Endothelial cell of umbilical vein (primary cell): ENCODE data around the gene SHFL. TPM values are rescaled to one million over a fixed set of nuclear protein-coding genes. Genes with fewer than 3 reads are reported as not detected.

Experiments used
- BruUV-seq: library from RNA; stranded (reverse); fragments of 400-500 nt; replicated peaks from 2 replicates; lab custom pipeline; 2021; lab: Mats Ljungman, UMichigan
- CTCF ChIA-PET: fragments of 300-600, 350-600 bp; sonication (Branson Sonifier 250); formaldehyde crosslinking; loops from one replicate; lab custom pipeline; 2021; ENCODE audit warnings: antibody characterized with exemption, inconsistent platforms; lab: Charles Lee
- POLR2A ChIA-PET: fragments of 300-600, 350-600 bp; sonication (Branson Sonifier 250); formaldehyde crosslinking; loops from one replicate; lab custom pipeline; 2021; ENCODE audit warnings: antibody characterized with exemption, inconsistent platforms; lab: Charles Lee
- DNase-seq: peaks from one replicate; pipeline ENCODE4 v3.0.0-alpha.2; 2011; ENCODE audit warnings: low read depth, low spot score
- FAIRE-seq: peaks from 2 replicates; lab custom pipeline; 2011; peaks lifted over from hg19 to GRCh38; lab: Jason Lieb, UNC
- H2AFZ ChIP-seq: 2 replicates; pipeline ENCODE4 v1.6.0; 2012; ENCODE audit warnings: low read depth, low read length, control low read depth, inconsistent platforms
- H3K27ac ChIP-seq: 2 replicates; pipeline ENCODE4 v1.5.1; 2011; ENCODE audit warnings: low read depth, mild to moderate bottlenecking, control low read depth, low read length, moderate library complexity; ENCODE audit not compliant: insufficient read depth
- H3K27me3 ChIP-seq, 2 experiments: 2 replicates each; pipeline versions ENCODE4 v1.6.0 to v1.6.1; 2011; ENCODE audit warnings: low read length in 2 of 2, mixed read lengths in 1 of 2; ENCODE audit not compliant: control insufficient read depth in 2 of 2, insufficient read depth in 2 of 2
- H3K36me3 ChIP-seq, 2 experiments: 2 replicates in 1 of 2; 3 replicates in 1 of 2; pipeline ENCODE4 v1.5.1; 2011; ENCODE audit warnings: low read length in 2 of 2, mild to moderate bottlenecking in 1 of 2, moderate library complexity in 1 of 2; ENCODE audit not compliant: control insufficient read depth in 2 of 2, insufficient read depth in 2 of 2; ENCODE audit errors: extremely low read depth in 1 of 2
- H3K4me1 ChIP-seq: 3 replicates; pipeline ENCODE4 v1.5.1; 2011; ENCODE audit warnings: mild to moderate bottlenecking, low read length; ENCODE audit not compliant: control insufficient read depth, insufficient read depth; ENCODE audit errors: extremely low read depth
- H3K4me2 ChIP-seq: 2 replicates; pipeline ENCODE4 v1.6.1; 2011; ENCODE audit warnings: low read length, control low read depth, mixed read lengths; ENCODE audit not compliant: insufficient read depth
- H3K4me3 ChIP-seq, 3 experiments: fragments of 200-600 bp in 1 of 3; sonication (generic), shearing (Covaris generic) in 1 of 3; replicated peaks in 1 of 3; 2 replicates each; pipeline ENCODE4 v1.5.1; 2011 to 2016; ENCODE audit warnings: control low read depth in 3 of 3, low read length in 3 of 3, mild to moderate bottlenecking in 2 of 3, inconsistent platforms in 1 of 3, low read depth in 1 of 3, moderate library complexity in 1 of 3; ENCODE audit not compliant: insufficient read depth in 1 of 3
- H3K79me2 ChIP-seq: 2 replicates; pipeline ENCODE4 v1.6.0; 2012; ENCODE audit warnings: low read length, inconsistent platforms; ENCODE audit not compliant: control insufficient read depth, insufficient read depth
- H3K9ac ChIP-seq: replicated peaks from 2 replicates; pipeline ENCODE3; 2011; ENCODE audit warnings: low read length, control low read depth; ENCODE audit not compliant: insufficient read depth; ENCODE audit errors: extremely low read depth
- H3K9me1 ChIP-seq: replicated peaks from 3 replicates; pipeline ENCODE4 v1.6.0; 2011; ENCODE audit warnings: mild to moderate bottlenecking, low read length; ENCODE audit not compliant: control insufficient read depth, insufficient read depth; ENCODE audit errors: extremely low read depth
- H3K9me3 ChIP-seq: replicated peaks from 2 replicates; pipeline ENCODE4 v1.5.1; 2012; ENCODE audit warnings: low read length, inconsistent platforms; ENCODE audit not compliant: control insufficient read depth, insufficient read depth
- H4K20me1 ChIP-seq: replicated peaks from 2 replicates; pipeline ENCODE3; 2011; ENCODE audit warnings: mild to moderate bottlenecking, low read length; ENCODE audit not compliant: control insufficient read depth, insufficient read depth; ENCODE audit errors: extremely low read depth
- CTCF ChIP-seq, 2 donors: IDR thresholded peaks; 1 replicate in 1 of 2; 2 replicates in 1 of 2; pipeline ENCODE4 v1.5.1; 2011; ENCODE audit warnings: low read length in 2 of 2, mild to moderate bottlenecking in 2 of 2, moderate library complexity in 2 of 2, control low read depth in 1 of 2, inconsistent platforms in 1 of 2, low read depth in 1 of 2; ENCODE audit not compliant: insufficient read depth in 1 of 2; ENCODE audit errors: extremely low read depth in 1 of 2
- EZH2 ChIP-seq: IDR thresholded peaks from 2 replicates; pipeline ENCODE4 v1.6.1; 2012; ENCODE audit warnings: borderline replicate concordance, low read depth, mild to moderate bottlenecking, moderate library complexity, low read length, inconsistent platforms; ENCODE audit not compliant: severe bottlenecking
- FOS ChIP-seq: IDR thresholded peaks from 2 replicates; pipeline ENCODE4 v1.6.1; 2011; ENCODE audit warnings: mild to moderate bottlenecking, low read length, moderate library complexity, borderline replicate concordance; ENCODE audit not compliant: insufficient read depth
- GATA2 ChIP-seq: IDR thresholded peaks from 2 replicates; pipeline ENCODE4 v1.7.0; 2011; ENCODE audit warnings: low read depth, mild to moderate bottlenecking, moderate library complexity, mixed read lengths, low read length; ENCODE audit not compliant: insufficient read length, insufficient read depth
- JUN ChIP-seq: IDR thresholded peaks from 2 replicates; pipeline ENCODE4 v1.6.1; 2011; ENCODE audit warnings: borderline replicate concordance, low read depth; ENCODE audit not compliant: insufficient read length, insufficient read depth
- MAX ChIP-seq: IDR thresholded peaks from 2 replicates; pipeline ENCODE4 v1.6.1; 2011; ENCODE audit not compliant: insufficient read depth, insufficient read length
- POLR2A ChIP-seq: IDR thresholded peaks from 2 replicates; pipeline ENCODE4 v1.6.1; 2012; ENCODE audit warnings: low read depth, mild to moderate bottlenecking, control low read depth, low read length
- POLR2AphosphoS5 ChIP-seq: IDR thresholded peaks from 2 replicates; pipeline ENCODE4 v1.6.1; 2012; ENCODE audit warnings: low read depth, mild to moderate bottlenecking, control low read depth, low read length, moderate library complexity; ENCODE audit not compliant: insufficient read depth
- dilution Hi-C: fragments of 300-500 bp; cut with MboI; formaldehyde crosslinking; loops from one replicate; pipeline ENCODE4 v1.15.0; 2019; ENCODE audit warnings: low sequenced_read_pairs; ENCODE audit not compliant: extremely low pct_ligation_motif_present
- intact Hi-C: fragments of 100-400 bp; cut with micrococcal nuclease; formaldehyde crosslinking; loops from one replicate; pipeline ENCODE4 v1.10.0; 2022
- polyA plus RNA-seq, 4 experiments: library from polyadenylated mRNA; depleted of rRNA in 3 of 4; stranded (reverse) in 3 of 4; unstranded in 1 of 4; fragments of >200 nt; gene quantifications; 2 replicates each; pipeline versions ENCODE4 v1.2.1 to v1.2.3, GENCODE V29; 2011 to 2012; ENCODE audit warnings: missing spikeins in 1 of 4
- total RNA-seq: library from RNA; stranded (reverse); gene quantifications from 2 replicates; pipeline ENCODE4 v1.2.3, GENCODE V29; 2021

Gene SHFL
- total and polyA plus RNA-seq, 2 donors (not counting 3 experiments of a cell fraction or from before 2014, with no cell fraction given): 34.4 to 36.9 TPM

GRCh38 chr19:10095622-10095947, 9.5 kb downstream of the SHFL start:
- dilution Hi-C loops: no loop called here
- Histone ChIP-seq H3K4me2 (peak overlapping the region; percentile 27), H3K9me3 (no peaks in the 10 kb centered on the region), H3K27ac (no peak overlapping the region), H3K79me2 (no peaks in the 10 kb centered on the region), H3K4me3 (no peak overlapping the region), H3K4me1 (peaks cover 3% of the 10 kb centered on the region), H2AFZ (peak overlapping the region; percentile 2), H4K20me1 (no peaks in the 10 kb centered on the region), H3K36me3 (peaks cover 0 to 6% of the 10 kb centered on the region in 2 experiments), H3K9me1 (no peaks in the 10 kb centered on the region), H3K27me3 (peaks cover 0 to 3% of the 10 kb centered on the region in 2 experiments), H3K9ac (no peak overlapping the region)
- DNase-seq (no peak), FAIRE-seq (no peak)
- intact Hi-C loops: no loop called here
- POLR2A ChIA-PET: interaction anchor here (2.0 kb wide), 1 partner anchor 11 kb away, joined by 11 read pairs; the partner anchor contains the start of gene PPAN
- no peak for TF ChIP-seq FOS
- TF ChIP-seq POLR2A: no peak
- TF ChIP-seq JUN: no peak
- TF ChIP-seq POLR2AphosphoS5: no peak
- no peak for TF ChIP-seq EZH2
- no peak for TF ChIP-seq MAX
- no peak for TF ChIP-seq CTCF (IDR thresholded peaks at IDR 0.05; ENCODE audit: extremely low read depth in 1 of 2, insufficient read depth in 1 of 2, low read depth in 1 of 2, low read length in 2 of 2)
- TF ChIP-seq GATA2: no peak
- no TSS peak for BruUV-seq
- CTCF ChIA-PET: interaction anchor here (0.7 to 2.6 kb wide), 8 partner anchors 9 to 165 kb away, joined by 3 to 17 read pairs (median 6); partner anchors contain the start of gene PPAN
